ENCODE measurements around the gene GHR. TPM values are rescaled to one million over a fixed set of nuclear protein-coding genes. Genes with fewer than 3 reads are reported as not detected.
"Not testable (repeated sequence)": the region's sequence is repeated elsewhere in the genome, so short reads cannot be mapped to it uniquely, and the experiment has no call there.

Gene GHR
- total RNA-seq, 1 experiment from 2014 or later = 0.05 TPM

DNA sequence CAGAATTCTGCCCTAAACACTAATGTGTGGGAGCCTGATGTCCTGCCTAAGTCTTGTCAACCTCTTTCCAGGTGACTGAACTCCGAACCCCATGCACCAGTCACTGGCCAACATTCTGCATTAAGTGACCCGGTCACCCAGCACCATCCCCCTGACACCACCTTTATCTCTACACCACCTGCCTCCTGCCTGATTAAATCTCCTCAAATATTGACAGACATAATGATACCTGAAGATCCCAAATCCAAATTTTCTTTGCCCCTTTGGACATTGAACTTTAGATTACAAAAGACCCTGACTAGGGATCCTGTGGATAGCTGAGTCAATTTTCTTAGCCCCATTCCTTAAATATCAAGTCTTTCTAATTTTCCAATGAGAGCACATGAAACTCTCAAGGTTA is 150.1 kb downstream of the GHR start:
- intact Hi-C loops (cut with micrococcal nuclease; ENCODE audit: unreplicated experiment) = no loop called here
- no peak overlapping the region for H3K4me3 ChIP-seq (ENCODE audit: low read depth in 2 of 2, low read length in 2 of 2)
- H3K9me3 ChIP-seq (ENCODE audit: control insufficient read depth, insufficient read depth, low read depth, low read length) = no peaks in the 10 kb centered on the region
- no TSS peak for BruUV-seq (replicated peaks)
- CTCF ChIA-PET = no interaction called here
- TF ChIP-seq SIN3A (IDR thresholded peaks at IDR 0.05; ENCODE audit: borderline replicate concordance, insufficient read depth, low read depth, low read length) (no peak), TCF7L2 (IDR thresholded peaks at IDR 0.05; ENCODE audit: low read depth, low read length) (no peak), POLR2AphosphoS5 (IDR thresholded peaks at IDR 0.05; ENCODE audit: low read depth, low read length) (no peak)
- TF ChIP-seq, protein P1, sequence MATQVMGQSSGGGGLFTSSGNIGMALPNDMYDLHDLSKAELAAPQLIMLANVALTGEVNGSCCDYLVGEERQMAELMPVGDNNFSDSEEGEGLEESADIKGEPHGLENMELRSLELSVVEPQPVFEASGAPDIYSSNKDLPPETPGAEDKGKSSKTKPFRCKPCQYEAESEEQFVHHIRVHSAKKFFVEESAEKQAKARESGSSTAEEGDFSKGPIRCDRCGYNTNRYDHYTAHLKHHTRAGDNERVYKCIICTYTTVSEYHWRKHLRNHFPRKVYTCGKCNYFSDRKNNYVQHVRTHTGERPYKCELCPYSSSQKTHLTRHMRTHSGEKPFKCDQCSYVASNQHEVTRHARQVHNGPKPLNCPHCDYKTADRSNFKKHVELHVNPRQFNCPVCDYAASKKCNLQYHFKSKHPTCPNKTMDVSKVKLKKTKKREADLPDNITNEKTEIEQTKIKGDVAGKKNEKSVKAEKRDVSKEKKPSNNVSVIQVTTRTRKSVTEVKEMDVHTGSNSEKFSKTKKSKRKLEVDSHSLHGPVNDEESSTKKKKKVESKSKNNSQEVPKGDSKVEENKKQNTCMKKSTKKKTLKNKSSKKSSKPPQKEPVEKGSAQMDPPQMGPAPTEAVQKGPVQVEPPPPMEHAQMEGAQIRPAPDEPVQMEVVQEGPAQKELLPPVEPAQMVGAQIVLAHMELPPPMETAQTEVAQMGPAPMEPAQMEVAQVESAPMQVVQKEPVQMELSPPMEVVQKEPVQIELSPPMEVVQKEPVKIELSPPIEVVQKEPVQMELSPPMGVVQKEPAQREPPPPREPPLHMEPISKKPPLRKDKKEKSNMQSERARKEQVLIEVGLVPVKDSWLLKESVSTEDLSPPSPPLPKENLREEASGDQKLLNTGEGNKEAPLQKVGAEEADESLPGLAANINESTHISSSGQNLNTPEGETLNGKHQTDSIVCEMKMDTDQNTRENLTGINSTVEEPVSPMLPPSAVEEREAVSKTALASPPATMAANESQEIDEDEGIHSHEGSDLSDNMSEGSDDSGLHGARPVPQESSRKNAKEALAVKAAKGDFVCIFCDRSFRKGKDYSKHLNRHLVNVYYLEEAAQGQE (IDR thresholded peaks at IDR 0.05; ENCODE audit: insufficient read depth in 1 of 2, low read depth in 2 of 2, low read length in 1 of 2) = no peak
- TF ChIP-seq, protein P2, sequence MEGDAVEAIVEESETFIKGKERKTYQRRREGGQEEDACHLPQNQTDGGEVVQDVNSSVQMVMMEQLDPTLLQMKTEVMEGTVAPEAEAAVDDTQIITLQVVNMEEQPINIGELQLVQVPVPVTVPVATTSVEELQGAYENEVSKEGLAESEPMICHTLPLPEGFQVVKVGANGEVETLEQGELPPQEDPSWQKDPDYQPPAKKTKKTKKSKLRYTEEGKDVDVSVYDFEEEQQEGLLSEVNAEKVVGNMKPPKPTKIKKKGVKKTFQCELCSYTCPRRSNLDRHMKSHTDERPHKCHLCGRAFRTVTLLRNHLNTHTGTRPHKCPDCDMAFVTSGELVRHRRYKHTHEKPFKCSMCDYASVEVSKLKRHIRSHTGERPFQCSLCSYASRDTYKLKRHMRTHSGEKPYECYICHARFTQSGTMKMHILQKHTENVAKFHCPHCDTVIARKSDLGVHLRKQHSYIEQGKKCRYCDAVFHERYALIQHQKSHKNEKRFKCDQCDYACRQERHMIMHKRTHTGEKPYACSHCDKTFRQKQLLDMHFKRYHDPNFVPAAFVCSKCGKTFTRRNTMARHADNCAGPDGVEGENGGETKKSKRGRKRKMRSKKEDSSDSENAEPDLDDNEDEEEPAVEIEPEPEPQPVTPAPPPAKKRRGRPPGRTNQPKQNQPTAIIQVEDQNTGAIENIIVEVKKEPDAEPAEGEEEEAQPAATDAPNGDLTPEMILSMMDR (IDR thresholded peaks at IDR 0.05) = no peak
- POLR2A ChIA-PET = no interaction called here
- H3K27me3 ChIP-seq (ENCODE audit: control insufficient read depth, insufficient read depth, low read length) = no peaks in the 10 kb centered on the region; the same call in 1 of the 2 replicates
- DNase-seq (ENCODE audit: low read depth, low spot score) = no peak
- H3K4me1 ChIP-seq (ENCODE audit: control insufficient read depth, insufficient read depth, low read length) = no peaks in the 10 kb centered on the region
- in situ Hi-C loops (cut with HindIII; ENCODE audit: low pct_unique_long_range_greater_than_20kb, low sequenced_read_pairs) = no loop called here
- H3K36me3 ChIP-seq (ENCODE audit: control insufficient read depth, insufficient read depth, low read length) = no peaks in the 10 kb centered on the region
- no peak overlapping the region for H3K27ac ChIP-seq (ENCODE audit: low read length)
- no peak for ATAC-seq

DNA sequence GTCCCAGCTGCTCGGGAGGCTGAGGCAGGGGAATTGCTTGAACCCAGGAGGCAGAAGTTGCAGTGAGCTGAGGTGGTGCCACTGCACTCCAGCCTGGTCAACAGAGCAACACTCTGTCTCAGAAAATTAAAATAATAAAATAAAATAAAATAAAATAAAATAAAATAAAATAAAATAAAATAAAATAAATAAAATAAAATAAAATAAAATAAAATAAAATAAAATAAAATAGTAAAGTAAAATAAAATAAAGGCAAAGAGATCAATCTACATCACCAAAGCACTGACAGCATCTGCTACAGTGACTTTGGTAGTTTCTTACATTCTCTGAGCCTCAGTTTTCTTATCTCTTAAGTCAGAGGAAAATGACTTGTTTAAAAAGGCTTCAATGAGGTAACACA is 152.7 kb downstream of the GHR start:
- intact Hi-C loops (cut with micrococcal nuclease; ENCODE audit: unreplicated experiment); H3K4me3 ChIP-seq (ENCODE audit: low read depth in 2 of 2, low read length in 2 of 2); H3K27ac ChIP-seq (ENCODE audit: low read length); ATAC-seq; DNase-seq (ENCODE audit: low read depth, low spot score); POLR2A ChIA-PET; H3K9me3 ChIP-seq (ENCODE audit: control insufficient read depth, insufficient read depth, low read depth, low read length); BruUV-seq (replicated peaks); H3K36me3 ChIP-seq (ENCODE audit: control insufficient read depth, insufficient read depth, low read length); in situ Hi-C loops (cut with HindIII; ENCODE audit: low pct_unique_long_range_greater_than_20kb, low sequenced_read_pairs); H3K27me3 ChIP-seq (ENCODE audit: control insufficient read depth, insufficient read depth, low read length); CTCF ChIA-PET; H3K4me1 ChIP-seq (ENCODE audit: control insufficient read depth, insufficient read depth, low read length): not testable (repeated sequence)

DNA sequence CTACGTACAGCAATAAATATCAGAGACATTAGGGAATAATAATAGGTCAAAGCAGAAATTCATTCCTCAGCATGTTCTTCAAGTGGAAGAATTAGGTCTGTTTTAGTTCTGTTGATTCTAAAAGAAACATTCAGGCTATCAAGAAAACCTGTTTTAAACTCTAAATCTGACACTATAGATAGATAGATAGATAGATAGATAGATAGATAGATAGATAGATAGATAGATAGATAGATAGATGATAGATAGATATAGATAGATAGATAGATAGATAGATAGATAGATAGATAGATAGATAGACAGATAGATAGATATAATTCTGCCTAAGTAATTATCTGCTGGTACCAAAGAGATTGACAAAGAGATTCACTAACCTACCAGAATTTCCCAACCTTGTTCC is 155.7 kb downstream of the GHR start:
- POLR2A ChIA-PET; in situ Hi-C loops (cut with HindIII; ENCODE audit: low pct_unique_long_range_greater_than_20kb, low sequenced_read_pairs); ATAC-seq; H3K27me3 ChIP-seq (ENCODE audit: control insufficient read depth, insufficient read depth, low read length); H3K4me3 ChIP-seq (ENCODE audit: low read depth in 2 of 2, low read length in 2 of 2); intact Hi-C loops (cut with micrococcal nuclease; ENCODE audit: unreplicated experiment); DNase-seq (ENCODE audit: low read depth, low spot score); H3K9me3 ChIP-seq (ENCODE audit: control insufficient read depth, insufficient read depth, low read depth, low read length); BruUV-seq (replicated peaks); CTCF ChIA-PET; H3K36me3 ChIP-seq (ENCODE audit: control insufficient read depth, insufficient read depth, low read length); H3K4me1 ChIP-seq (ENCODE audit: control insufficient read depth, insufficient read depth, low read length); H3K27ac ChIP-seq (ENCODE audit: low read length): not testable (repeated sequence)

Data from Panc1 (cell line).